ENCODE data around the gene BSG. TPM values are rescaled to one million over a fixed set of nuclear protein-coding genes. Genes with fewer than 3 reads are reported as not detected.

Gene BSG
- 94.2 TPM for total RNA-seq

GRCh38 chr19:572140-572742 lies at the start of gene BSG:
Gene BSG, plus strand, starts transcription at chr19:572596. Its CDS starts 39 bp downstream, at chr19:572635.
- Histone ChIP-seq H3K4me1 (ENCODE audit: insufficient read depth, low read length) (peaks cover 51% of the 10 kb centered on the region), H3K27me3 (ENCODE audit: insufficient read depth, low read length) (no peaks in the 10 kb centered on the region), H3K4me3 (ENCODE audit: low read length) (peak within 1 kb of the TSS; percentile 85), H3K9me3 (ENCODE audit: low read depth, low read length) (no peaks in the 10 kb centered on the region)

- H3K9me3 ChIP-seq (ENCODE audit: low read depth, low read length): no peaks in the 10 kb centered on the region
- H3K4me1 ChIP-seq (ENCODE audit: insufficient read depth, low read length): no peaks in the 10 kb centered on the region
- H3K27me3 ChIP-seq (ENCODE audit: insufficient read depth, low read length): no peaks in the 10 kb centered on the region
- H3K4me3 ChIP-seq (ENCODE audit: low read length): no peak overlapping the region
Observed at GRCh38 chr19:522726-523125, 49.7 kb upstream of the BSG start.

DNA sequence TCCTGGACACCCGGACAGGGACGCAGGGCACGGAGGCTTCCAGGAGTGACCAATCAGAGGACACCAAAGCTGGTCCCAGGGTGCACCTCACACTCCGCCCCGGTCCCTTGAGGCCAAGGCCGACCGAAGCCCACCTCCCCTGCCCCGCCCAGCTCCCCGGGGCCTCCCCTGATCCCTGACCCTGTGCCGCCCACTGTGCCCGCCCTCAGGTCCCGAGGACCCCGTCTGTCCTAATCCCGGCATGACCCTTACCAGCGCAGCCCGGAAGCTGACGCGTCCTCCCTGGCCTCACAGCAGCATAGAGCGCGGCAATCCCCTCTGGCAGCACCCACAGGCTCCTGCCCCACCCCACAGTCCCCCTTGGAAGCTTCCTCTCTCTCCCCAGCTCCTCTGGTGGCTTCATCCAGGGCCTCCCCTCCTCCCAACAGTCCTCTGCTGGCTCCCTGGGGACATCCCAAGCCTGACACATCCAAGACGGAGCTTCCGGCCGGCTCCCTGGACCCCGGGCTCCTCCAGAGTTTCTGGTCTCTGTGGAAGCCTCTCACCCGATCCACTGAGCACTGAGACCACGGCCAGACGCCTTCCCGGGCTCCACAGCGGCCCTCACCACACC lies 48.2 kb upstream of the BSG start:
- no peaks in the 10 kb centered on the region for H3K4me1 ChIP-seq (ENCODE audit: insufficient read depth, low read length)
- H3K4me3 ChIP-seq (ENCODE audit: low read length): no peak overlapping the region
- no peaks in the 10 kb centered on the region for H3K9me3 ChIP-seq (ENCODE audit: low read depth, low read length)
- no peaks in the 10 kb centered on the region for H3K27me3 ChIP-seq (ENCODE audit: insufficient read depth, low read length)

DNA sequence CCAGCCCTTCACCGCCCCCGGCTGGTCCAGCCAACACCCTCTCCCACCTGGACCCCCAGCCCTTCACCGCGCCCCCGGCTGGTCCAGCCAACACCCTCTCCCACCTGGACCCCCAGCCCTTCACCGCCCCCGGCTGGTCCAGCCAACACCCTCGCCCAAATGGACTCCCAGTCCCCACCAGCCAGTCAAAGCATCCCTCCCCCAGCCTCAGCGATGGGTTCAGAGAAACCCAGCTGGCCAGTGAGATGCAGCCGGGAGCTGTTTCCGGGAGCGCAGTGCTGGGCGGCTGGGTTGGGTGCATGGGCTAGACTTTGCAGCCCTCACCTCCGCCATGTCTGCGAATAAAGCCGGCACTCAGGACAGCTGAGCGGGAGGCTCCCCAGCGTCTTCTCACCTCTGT lies 47.4 kb upstream of the BSG start:
- Histone ChIP-seq H3K9me3 (ENCODE audit: low read depth, low read length) (no peaks in the 10 kb centered on the region), H3K4me3 (ENCODE audit: low read length) (no peak overlapping the region), H3K4me1 (ENCODE audit: insufficient read depth, low read length) (no peaks in the 10 kb centered on the region), H3K27me3 (ENCODE audit: insufficient read depth, low read length) (no peaks in the 10 kb centered on the region)

DNA sequence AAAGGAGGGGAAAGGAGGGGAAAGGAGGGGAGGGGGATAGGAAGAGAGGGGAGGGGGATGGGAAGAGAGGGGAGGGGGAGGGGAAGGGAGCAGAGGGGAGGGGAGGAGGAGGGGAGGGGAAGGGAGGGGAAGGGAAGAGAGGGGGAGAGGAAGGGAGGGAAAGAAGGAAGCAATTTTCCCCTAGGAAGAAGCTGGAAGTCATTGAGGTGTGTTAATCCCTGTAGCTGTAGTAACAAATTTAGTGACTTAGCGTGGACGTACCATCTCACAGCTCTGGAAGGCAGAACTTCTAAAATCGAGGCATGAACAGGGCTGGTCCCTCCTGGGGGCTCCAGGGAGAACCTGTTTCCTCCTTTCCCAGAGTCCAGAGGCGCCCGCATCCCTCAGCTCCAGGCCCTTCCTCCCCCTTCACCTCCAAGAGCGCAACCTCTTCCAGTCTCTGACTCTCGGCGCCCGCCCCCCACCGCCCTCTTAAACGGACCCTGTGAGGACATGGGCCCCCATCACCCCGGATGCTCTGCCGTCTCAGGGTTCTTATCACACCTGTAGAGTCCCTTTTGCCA lies 46.5 kb upstream of the BSG start:
- Histone ChIP-seq H3K4me1 (ENCODE audit: insufficient read depth, low read length) (peaks cover 8% of the 10 kb centered on the region), H3K4me3 (ENCODE audit: low read length) (no peak overlapping the region)

GRCh38 chr19:530134-531008 lies 42.0 kb upstream of the BSG start:
- Histone ChIP-seq H3K9me3 (ENCODE audit: low read depth, low read length) (no peaks in the 10 kb centered on the region), H3K4me3 (ENCODE audit: low read length) (peak overlapping the region; percentile 75), H3K27me3 (ENCODE audit: insufficient read depth, low read length) (no peaks in the 10 kb centered on the region), H3K4me1 (ENCODE audit: insufficient read depth, low read length) (peaks cover 26% of the 10 kb centered on the region)

More for the DNA sequence above, 46.5 kb upstream of the BSG start:
- Histone ChIP-seq H3K9me3 (ENCODE audit: low read depth, low read length) (no peaks in the 10 kb centered on the region), H3K27me3 (ENCODE audit: insufficient read depth, low read length) (no peaks in the 10 kb centered on the region)

DNA sequence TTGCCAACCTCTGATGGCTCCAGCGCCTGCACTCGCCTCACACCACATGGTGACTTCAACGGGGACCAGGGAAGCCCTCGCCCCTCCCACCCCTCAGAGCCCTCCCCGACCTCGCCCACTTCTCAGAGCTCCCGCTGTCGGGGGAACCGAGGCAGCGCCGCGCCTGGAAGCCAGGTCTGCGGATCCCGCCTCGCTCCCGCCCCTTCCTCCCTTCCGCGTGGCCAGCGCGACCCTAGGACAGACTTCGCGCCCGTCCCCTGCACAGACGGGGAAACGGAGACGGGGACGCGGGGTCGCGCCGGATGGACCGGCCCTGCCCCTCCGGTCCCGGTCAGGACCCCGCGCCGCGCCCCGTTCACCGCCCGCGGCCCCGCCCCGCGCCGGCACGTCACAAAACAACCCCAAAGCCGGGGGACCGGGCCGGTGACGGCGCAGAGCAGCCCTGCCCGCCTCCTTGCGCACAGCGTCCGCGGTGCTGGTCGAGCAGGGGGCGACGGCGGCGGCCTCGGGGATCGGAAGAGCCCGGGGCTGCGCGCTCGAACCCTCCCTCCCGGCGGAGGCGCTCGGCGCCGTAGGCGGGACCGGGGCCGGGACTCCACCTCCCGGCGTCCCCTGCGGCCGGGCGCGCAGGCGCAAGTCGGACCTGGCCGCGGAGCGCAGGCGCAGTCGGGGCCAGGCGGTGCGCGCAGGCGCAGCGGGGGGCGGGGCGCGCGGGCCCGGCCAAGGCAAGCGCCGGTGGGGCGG lies 41.2 kb upstream of the BSG start:
- Histone ChIP-seq H3K4me1 (ENCODE audit: insufficient read depth, low read length) (peaks cover 26% of the 10 kb centered on the region), H3K27me3 (ENCODE audit: insufficient read depth, low read length) (no peaks in the 10 kb centered on the region), H3K4me3 (ENCODE audit: low read length) (peak overlapping the region; percentile 75), H3K9me3 (ENCODE audit: low read depth, low read length) (no peaks in the 10 kb centered on the region)

DNA sequence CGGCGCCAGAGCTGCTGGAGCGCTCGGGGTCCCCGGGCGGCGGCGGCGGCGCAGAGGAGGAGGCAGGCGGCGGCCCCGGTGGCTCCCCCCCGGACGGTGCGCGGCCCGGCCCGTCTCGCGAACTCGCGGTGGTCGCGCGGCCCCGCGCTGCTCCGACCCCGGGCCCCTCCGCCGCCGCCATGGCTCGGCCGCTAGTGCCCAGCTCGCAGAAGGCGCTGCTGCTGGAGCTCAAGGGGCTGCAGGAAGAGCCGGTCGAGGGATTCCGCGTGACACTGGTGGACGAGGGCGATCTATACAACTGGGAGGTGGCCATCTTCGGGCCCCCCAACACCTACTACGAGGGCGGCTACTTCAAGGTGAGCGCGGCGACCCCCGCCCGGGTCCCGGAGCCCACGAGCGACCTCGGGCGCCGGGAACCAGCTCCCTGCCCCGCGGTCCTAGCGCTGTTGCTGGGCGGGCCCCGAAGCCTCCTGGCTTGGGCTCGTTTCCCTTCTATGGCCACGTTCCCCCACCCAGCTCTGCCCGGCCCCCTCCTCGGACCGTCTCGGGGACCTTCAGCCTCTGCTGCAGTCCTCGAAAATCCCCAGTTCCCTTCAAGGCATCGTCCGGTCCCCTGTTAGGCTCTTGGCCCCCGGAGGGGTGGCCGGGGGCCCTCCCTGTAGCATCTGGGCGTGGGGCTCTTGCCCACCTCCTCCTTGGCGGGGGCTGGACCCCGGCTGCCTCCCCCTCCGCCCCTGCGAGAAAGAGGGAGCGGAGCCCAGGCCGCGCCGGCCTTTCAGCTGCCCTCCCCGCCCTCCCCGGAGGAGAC lies 40.4 kb upstream of the BSG start, which contains the start of gene CDC34:
Gene CDC34, plus strand, starts transcription at position 8 of the 808 bp plus-strand sequence. Its CDS starts 172 bp downstream, at position 180.
- peaks cover 26% of the 10 kb centered on the region for H3K4me1 ChIP-seq (ENCODE audit: insufficient read depth, low read length)
- peak within 1 kb of the TSS; percentile 77 for H3K4me3 ChIP-seq (ENCODE audit: low read length)
- H3K27me3 ChIP-seq (ENCODE audit: insufficient read depth, low read length): no peaks in the 10 kb centered on the region
- H3K9me3 ChIP-seq (ENCODE audit: low read depth, low read length): no peaks in the 10 kb centered on the region

DNA sequence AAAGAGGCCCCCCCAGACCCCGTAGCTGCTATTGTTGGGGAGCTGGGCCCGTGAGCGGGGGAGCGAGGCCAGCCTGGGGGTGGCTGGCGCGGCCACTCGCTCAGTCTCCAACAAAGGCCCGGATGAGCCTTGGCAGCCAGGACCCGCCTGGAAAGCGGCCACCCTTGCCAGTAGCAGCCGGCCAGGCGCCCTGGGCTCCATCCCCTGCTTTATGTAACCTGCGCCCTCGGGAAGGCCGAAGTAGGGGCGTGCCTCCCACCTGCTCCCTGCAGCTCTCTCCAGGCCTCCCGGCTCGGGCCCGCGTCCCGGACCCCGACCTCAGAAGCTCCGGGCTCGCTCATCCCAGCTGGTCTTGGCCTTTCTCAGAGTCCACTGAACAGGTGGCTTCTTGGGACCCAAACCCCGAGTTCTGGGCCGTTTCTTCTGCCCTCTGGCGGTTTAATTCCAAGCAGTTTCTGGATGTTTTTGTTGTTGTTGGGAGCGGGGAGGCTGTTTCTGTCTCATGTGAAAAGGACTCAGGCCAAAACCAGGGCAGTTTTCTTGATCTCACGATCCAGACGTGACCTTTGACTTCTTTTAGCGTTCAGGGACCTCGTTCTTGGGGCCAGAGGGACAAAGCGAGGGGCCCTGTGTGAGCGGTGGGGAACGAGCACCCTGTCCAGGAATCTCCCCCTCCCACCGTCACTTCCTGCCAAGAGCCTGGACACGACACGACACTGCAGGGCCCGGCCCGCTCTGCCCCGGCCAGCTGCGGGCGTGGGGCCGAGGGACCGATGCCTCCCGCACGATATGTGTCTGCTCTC lies 39.6 kb upstream of the BSG start:
- H3K27me3 ChIP-seq (ENCODE audit: insufficient read depth, low read length): no peaks in the 10 kb centered on the region
- H3K4me3 ChIP-seq (ENCODE audit: low read length): peak overlapping the region; percentile 77

GRCh38 chr19:533364-534058 lies 38.9 kb upstream of the BSG start:
- Histone ChIP-seq H3K4me3 (ENCODE audit: low read length) (peak overlapping the region; percentile 77), H3K9me3 (ENCODE audit: low read depth, low read length) (no peaks in the 10 kb centered on the region), H3K27me3 (ENCODE audit: insufficient read depth, low read length) (no peaks in the 10 kb centered on the region), H3K4me1 (ENCODE audit: insufficient read depth, low read length) (peaks cover 26% of the 10 kb centered on the region)

More for the DNA sequence above, 39.6 kb upstream of the BSG start:
- H3K9me3 ChIP-seq (ENCODE audit: low read depth, low read length): no peaks in the 10 kb centered on the region
- peaks cover 26% of the 10 kb centered on the region for H3K4me1 ChIP-seq (ENCODE audit: insufficient read depth, low read length)

- Histone ChIP-seq H3K4me1 (ENCODE audit: insufficient read depth, low read length) (peaks cover 26% of the 10 kb centered on the region), H3K9me3 (ENCODE audit: low read depth, low read length) (no peaks in the 10 kb centered on the region), H3K27me3 (ENCODE audit: insufficient read depth, low read length) (no peaks in the 10 kb centered on the region), H3K4me3 (ENCODE audit: low read length) (no peak overlapping the region)
Observed at GRCh38 chr19:534088-534487, 38.3 kb upstream of the BSG start.

DNA sequence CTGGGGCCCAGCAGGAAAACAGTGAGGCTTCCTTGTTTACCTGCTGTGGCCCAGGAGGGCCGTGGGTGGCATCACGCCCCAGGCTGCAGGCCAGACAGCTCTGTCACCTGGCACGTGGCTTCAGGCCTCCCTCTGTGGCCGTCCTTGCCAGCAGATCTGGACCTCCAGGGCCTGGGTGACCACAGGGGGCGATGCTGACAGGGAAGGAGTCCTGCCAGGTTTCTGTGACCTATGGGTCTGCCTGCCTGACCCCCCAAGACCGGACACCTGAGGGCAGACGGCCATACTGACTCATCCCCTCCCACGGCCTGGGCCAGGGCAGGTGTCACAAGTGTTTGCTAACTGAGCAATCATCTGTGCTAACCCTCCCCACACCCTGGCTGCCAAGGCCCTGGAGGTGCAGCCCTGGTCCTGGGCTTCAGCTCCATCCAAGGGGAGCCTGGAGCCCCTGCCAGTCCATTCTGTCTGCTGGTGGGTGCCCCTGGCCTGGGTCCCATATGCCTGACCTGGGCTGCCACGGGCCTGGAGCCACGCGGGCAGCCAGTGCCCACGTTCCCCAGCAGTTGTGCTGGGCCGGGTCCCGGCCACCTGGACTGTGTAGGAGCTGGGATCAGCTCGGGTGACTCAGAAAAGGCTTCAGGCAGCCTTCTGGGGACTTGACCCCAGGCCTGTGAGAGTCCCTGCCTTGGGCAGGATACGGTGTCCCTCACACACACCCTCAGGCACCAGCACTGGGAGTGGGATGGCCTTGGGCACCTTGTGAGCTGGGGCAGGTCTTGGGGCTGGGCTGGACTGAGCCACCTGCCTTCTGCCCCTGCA lies 37.2 kb upstream of the BSG start:
- no peak overlapping the region for H3K4me3 ChIP-seq (ENCODE audit: low read length)
- peaks cover 25% of the 10 kb centered on the region for H3K4me1 ChIP-seq (ENCODE audit: insufficient read depth, low read length)
- H3K27me3 ChIP-seq (ENCODE audit: insufficient read depth, low read length): no peaks in the 10 kb centered on the region
- no peaks in the 10 kb centered on the region for H3K9me3 ChIP-seq (ENCODE audit: low read depth, low read length)
